EL (cell line): Measurements from ENCODE around the gene BCAP31.
A peak's percentile ranks its signal among the peaks of the same experiment; 100 is the strongest.
"Not testable (repeated sequence)": the region's sequence is repeated elsewhere in the genome, so short reads cannot be mapped to it uniquely, and the experiment has no call there.

Experiments used
- DNase-seq: peaks from one replicate; pipeline ENCODE4 v3.0.0-alpha.2; 2016

BCAP31 gene

GRCh38 chrX:153692611-153693156, 31.5 kb downstream of the BCAP31 start:
- DNase-seq = no peak

DNA sequence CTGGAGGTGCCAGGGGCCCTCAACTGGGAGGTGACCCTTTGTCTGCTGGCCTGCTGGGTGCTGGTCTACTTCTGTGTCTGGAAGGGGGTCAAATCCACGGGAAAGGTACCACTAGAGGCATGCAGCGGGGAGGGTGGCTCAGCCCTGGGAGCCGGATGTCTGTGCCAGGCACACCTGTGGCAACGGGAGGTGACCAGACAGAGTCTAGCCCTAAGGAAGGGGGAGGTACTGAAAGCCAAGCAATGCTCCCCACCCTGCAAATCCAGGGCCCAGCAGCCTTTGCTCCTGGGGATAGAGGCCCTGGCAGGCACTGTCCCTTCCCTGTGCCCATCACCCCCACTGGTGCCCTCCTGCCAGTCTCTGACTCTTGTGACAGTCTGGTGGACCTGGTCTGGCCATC, 32.2 kb downstream of the BCAP31 start:
- no peak for DNase-seq

DNA sequence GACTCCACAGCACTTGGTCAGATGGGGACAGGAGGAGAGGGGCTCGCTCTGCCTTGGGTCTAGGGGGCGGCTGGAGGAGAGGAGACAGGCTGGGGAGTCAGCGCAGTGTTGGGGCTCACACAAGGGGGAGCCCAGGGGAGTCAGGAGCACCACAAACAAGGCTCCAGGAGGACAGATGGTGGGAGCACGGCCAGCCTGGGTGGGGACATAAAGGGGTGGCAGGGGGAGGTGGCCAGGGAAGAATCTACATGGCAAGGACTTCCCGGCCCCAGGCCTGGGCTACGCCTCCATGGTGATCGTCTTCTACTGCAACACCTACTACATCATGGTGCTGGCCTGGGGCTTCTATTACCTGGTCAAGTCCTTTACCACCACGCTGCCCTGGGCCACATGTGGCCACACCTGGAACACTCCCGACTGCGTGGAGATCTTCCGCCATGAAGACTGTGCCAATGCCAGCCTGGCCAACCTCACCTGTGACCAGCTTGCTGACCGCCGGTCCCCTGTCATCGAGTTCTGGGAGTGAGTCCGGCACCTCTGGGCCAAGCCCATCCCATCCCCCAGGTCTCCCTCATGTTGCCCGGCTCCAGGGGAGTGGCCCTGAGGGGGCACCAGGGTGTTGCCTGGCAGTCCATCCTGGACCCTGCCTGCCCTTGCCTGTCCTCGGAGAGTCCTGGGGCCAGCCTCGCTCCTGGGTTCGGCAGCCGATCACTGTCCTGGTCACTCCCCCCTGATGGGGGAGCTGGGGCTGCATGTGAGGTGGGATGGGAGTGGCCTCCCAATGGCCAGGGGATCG, 33.0 kb downstream of the BCAP31 start:
- DNase-seq = not testable (repeated sequence)

DNA sequence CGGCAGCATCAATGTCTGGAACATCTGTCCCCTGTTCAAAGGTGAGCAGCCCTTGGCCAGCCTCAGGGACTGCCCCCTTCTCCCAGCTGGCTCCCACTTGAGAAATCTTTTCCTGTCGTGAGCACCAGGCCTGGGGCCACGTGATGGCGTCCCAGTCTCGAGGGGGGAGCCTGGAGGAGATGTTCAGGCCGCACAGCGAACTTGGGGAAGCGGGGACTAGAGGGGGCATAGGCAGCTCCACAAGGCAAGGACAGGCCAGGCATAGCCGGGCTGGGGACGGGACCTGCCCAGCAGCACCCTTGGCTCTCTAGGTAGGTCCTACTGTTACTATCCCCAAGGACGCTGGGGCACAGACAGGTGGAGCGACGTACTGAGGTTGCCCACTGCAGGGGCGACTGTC, 33.7 kb downstream of the BCAP31 start:
- DNase-seq = no peak

DNA sequence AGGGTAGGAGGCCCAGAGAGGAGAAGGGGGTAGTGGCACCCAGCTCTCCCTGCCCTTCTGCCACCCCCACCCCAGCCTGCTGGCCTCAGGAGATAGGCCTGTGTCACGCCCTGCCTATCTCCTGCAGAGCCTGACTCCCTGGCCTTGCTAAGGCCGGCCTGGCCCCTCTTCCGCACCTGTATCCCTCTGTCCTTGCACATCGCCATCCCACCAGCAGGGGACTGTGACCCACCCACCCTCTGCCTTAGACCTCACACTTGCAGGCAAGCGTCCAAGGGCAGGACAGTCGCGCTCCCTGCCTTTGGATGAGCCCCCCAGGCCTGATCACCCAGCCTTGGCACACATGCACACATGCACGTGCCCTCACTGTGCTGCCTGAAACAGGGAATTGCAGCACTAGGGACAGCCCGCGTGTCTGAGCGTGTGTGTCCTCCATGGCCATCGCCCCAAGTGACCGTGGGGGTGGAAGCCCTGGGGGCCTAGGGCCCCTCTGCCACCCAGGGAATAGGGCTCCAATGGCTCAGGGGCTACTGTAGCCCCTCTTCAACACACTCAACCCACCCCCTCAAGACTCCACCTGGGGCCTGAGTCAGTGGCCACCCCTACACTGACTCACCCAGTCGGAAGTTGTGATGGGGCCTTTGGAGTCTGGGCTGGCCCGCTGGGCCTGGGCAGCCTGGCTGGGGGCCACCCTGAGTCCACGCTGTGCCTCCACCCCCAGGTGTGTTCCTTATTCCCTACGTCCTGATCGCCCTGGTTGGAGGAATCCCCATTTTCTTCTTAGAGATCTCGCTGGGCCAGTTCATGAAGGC, 34.3 kb downstream of the BCAP31 start:
- DNase-seq = peak; percentile 30

GRCh38 chrX:153688911-153689590, 35.1 kb downstream of the BCAP31 start:
- peak; percentile 43 for DNase-seq

GRCh38 chrX:153688506-153688905, 35.7 kb downstream of the BCAP31 start:
- no peak for DNase-seq

DNA sequence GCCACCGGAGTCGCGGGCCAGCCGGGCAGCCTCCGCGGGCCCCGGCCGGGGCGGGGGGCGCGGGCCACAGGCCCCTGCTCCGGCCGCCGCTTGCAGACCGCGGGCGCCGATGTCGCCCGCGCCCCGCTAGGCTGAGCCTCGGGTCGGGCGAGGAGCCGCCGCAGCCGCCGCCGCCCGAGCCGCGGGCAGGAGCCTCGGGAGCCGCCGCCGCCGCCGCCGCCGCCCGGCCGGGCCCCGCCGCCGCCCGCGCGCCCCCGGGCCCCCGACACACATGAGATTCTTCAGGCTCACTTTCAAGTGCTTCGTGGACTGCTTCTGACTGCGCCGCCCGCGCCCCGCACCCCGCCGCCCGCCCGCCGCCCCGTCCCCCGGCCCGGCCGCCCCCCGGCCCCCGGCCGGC, 36.1 kb downstream of the BCAP31 start:
- DNase-seq = no peak

DNA sequence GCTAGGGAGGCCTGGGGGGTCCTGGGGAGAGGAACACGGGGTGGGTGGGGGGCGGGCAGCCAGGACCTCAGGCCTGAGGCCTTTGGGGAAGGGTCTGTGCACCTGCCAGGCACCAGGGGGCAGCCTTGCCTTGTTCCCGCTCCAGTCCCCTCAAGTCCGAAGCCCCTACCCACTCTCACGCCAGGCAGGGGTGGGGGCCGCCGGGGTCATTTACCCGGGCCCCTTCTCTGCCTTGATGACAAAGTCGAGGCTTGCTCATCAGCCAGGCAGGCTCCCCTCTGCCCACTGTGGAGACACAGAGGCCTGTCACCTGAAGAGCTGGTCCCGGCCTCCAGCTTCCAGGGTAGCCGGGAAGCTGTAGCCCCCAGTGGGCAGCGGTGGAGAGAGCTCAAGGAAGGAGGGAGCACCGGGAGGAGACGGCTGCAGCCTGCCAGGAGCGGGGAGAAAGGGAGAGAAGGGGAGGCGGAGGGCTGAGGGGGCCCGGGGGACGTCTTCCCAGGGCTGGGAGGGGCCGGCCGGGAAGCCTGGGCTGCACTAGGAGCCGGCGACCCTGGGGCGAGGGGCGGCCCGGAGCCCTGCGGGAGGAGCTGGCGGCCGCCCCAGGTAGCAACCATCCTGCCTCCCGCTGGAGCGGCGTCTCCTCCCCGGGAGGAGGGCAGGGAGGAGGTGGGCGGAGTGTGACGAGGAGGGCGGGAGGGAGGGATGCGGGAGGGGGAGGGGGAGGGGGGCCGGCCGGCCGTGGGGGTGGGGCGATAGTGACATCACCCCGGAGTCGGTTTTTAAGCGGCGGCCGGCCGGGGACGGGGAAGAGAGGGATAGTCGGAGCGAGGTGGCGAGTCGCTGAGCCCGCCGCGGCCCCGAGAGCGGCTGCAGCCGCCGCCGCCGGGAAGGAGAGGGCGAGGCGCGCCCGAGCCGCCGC, 36.8 kb downstream of the BCAP31 start, which contains the start of gene SLC6A8:
TSS of gene SLC6A8 (plus strand) at position 806 of the 919 bp plus-strand sequence. CDS start 649 bp downstream, outside the sequence.
- DNase-seq = peak; percentile 69

DNA sequence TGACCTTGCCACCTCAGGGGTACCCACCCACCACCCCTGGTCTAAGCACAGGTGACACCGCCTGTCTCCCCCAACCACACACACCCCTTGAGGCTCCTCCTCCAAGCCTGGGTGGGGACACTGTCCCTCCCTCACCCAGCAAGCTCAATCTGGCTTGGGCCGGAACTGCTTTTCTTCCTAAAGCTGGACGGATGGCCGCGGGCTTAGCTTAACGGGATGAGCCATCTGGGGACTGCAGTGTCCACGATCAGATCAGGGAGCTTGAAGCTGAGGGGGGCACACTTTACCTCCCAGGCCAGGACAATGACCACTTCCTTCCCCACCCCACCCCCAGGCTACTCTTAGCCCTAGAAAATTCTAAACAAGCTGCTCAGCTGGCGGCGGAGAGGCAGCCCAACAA, 37.5 kb downstream of the BCAP31 start:
- no peak for DNase-seq

DNA sequence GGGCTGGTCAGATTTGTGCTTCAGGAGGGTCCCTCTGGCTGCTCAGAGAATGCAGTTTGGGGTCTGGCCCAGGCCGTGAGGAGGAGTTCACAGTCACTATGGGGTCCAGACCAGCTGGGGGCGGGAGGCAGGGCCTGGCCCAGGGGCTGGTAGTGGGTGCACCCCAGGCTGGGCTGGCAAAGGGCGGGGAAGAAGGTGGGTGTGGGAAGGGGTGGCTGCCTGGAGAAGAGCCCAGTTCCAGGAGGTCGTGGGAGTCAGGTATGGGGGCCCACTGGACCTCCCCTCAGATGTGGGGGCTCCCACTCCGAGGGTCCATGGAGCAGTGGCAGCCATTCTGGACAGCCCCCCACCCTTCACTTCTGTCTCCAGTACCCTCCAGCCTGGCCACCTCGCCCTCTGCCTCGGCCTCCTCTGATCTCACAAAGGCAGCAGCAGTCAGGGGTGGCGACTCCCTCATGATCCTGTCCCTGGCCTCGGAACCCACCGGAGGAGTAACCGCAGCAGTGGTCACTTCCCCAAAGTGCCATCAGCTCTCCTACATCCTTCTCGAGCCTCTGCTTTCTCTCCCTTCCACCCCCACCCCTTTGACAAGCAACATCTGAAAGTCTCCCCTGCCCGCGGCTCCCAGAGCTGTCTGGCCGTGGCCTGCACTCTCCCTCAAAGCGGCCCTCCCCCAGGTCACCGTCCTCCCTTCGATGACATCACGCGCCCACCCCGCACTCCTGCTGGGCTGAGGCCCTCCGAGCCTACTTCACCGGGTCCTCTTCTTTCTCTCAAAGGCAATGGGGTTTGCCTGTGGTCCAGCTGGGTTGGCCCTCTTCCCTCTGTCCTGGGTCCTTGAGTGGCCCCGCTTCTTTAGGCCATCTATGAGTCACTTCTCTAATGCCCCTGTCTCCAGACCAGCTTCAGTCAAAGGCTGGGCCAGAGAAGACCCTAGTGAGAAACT, 38.2 kb downstream of the BCAP31 start:
- DNase-seq = no peak

- no peak for DNase-seq
Observed at GRCh38 chrX:153685156-153685536, 39.0 kb downstream of the BCAP31 start.

DNA sequence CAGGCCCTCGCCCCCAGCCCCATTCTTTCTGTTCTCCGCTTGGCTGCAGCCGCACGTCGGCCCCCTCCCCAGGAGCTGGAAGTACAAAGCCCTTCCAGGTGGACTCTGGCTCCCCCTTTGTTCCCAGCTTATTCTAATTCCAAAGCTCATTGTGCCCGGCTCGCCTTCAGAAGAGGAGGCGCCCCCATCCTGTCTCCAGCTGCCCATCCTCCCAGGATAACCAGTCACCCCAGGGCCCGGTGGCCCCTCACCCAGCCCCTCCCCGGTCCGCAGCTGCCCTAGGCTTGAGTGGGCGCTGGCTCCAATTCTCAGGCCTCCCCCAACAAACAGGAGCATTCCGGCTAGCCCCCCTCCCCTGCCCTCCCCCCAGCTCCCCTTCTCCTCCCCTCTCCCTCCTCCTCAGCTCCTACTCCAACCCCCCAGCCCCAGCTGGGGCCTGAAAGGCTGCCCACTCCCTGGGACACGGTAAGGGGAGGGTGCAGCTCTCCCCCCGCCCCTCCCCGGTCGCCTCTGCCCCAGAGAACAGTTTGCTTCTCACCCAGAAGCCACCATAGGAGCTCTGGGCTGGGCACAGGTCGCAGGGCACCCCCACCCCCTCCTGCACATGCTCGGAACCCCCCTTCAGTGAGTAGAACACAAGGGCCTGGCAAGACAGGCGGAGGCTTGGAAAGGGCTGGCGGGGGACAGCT, 39.6 kb downstream of the BCAP31 start:
- no peak for DNase-seq

GRCh38 chrX:153683486-153683885, 40.7 kb downstream of the BCAP31 start:
- DNase-seq = not testable (repeated sequence)

DNA sequence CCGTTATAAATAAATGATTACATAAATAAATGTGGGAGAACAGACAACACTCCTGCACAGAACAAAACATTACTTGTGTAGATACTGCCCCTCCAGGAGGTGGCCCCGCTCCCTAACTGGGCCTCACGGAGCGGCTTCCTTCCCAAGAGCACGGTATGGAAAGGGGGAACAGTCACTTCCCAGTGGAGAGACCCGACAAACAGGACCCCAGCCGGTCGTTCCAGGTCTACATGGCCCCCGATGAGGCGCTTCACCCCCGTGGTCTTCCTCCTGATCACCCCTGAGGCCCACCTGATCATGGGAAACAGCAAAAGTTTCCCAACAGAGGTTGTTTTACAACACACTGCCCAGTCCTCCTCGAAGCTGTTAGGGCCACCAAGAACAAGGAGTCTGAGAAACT, 43.0 kb downstream of the BCAP31 start:
- DNase-seq = no peak

DNA sequence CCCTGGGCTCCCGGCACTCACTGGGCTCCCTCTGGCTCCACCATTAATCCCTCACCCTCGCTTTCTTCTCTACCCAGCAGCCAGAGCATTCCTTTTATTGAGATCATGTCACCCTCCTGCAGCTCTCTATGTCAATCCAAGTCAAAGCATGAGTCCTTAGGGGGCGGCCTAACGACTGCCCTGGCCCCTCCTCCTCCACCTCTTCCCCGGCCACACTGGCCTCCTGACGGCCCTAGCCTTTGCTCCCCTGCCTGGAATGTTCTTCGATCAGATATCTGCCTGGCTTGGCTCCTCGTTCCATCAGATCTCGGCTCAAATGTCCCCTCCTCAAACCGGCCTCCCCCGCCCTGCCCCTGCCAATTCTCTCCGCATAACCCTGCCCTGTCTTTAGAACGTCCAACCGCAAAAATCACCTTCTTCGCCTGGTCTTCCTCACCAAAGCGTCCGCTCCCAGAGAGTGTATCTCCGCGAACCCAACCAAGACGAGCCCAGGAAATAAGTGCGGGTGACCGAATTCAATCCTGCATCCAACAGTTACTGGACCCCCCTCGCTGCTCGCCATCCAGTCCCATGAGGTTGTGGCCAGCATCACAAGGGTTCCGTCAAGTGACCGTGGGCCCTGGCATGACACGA, 49.9 kb downstream of the BCAP31 start:
- no peak for DNase-seq

DNA sequence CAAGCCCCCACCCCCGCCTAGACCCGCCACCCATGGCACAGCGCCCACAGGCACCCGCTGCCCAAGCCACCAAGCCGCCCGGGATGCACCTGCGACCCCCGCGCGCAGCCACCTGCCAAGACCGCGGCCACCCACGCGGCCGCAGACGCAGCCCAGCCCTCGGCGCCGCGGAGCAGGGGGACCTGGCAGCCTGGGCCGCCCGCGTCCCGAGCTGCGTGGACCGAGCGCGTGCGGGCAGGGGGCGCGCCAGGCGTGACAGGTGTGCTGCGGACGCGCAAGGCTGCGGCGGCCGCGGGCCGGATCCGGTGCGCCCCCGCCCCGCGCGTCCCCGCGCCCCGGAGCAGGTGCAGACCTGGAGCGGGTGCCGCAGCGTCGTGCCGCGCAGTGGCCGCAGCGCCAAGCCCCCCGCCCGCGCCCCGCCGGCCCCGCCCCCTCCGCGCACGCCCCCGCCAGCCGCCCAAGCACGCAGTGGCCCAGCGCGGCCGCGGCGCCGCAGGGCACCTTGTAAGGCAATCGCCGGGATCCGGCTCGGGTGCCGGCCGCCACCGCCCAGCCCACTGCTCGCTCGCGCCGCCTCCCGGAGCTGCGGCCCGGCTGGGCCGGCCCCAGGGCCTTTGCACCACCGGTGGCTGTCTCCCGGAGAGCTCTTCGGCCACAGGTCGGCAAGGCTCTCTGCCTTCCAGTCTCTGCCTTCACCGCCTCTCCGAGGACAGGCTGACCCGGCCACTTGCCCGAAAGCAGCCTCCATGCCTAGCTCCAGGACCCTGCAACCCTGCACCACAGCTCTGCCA, 50.6 kb downstream of the BCAP31 start, which contains the start of gene PNCK:
TSS of gene PNCK (minus strand) at position 386 of the 791 bp plus-strand sequence. CDS start 737 bp downstream, outside the sequence.
- no peak for DNase-seq

DNA sequence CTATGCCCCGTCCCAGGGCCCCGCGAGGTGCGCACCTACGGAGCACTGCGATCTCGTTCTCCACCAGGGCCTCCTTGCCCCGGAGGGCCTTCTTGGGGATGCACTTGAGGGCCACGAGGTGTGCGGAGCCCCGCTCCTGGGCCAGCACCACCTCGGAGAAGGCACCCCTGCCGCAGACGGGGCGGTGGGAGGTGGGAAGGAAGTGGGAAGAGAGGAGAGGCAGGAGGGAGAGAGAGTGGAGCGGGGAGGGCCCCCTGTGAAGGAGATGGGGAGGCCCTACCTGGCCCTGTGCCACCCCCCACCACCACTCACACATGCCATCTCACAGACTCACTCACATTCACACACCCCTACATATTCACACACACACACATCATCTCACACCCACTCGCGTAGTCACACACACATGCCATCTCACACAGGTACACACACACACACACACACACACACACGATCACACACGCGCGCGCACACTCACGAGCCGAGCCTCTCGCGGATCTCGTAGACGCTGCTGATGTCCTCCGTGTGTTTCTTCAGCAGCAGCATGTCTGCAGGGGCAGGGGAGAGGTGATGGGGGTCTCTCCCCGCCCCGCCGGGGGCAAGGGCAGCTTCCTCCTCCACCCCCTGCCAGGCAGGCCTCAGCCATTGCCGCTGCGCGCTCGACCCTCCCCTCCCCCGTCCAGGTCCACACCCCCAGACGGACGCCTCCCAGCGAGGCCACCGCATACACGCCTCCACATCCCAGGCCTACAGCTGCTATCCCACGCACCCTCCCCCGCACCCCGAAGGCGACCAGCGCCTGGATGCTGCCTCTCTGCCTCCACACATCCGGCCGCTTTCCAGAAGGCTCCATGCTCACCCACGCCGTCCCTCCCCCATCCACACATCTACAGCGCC, 51.4 kb downstream of the BCAP31 start:
- no peak for DNase-seq
